LNCAP (cell line): ENCODE results near the gene MBP.

Experiments used
- TF ChIP-seq, protein P1 (sequence below): fragments of 450-650 bp; IDR thresholded peaks from 2 replicates; pipeline ENCODE4 v1.5.1; 2017; ENCODE audit warnings: mild to moderate bottlenecking

The MBP gene

DNA sequence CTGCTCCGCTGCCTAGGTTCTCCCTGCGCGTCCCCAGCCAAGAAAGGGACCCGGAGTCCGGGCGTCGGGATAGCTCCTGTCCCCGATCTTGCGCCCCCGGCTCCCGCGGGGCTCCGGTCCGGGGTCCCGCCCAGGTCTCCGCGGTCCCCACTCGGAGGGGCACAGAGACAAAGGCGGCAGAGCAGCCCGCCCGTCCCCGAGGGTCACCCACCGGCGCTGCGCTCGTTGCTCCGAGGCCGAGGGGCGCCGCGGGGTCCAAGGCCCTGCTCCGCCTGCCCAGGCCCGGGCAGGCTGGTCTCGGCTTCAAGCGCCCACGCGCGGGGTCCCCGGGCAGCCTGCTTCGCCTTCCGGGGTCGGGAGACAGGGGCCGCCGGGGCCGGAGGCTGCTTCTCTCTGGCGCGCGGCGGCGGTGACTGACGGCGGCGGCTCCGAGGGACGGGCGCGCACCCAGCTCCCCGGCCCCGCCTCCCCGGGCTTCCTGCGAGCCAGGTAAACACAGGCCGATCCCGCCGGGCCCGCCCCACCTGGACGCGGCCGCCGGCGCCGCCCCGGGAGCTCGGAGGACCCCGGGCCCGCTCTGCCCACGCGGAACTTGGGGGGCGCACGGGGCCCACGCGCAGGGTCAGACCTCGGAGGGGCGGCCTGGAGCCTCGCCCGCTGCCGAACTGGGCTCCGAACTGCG lies at the start of gene MBP:
Gene MBP (minus strand): TSS at position 415 of the 682 bp plus-strand sequence. CDS start 27,522 bp downstream, outside the sequence.
- TF ChIP-seq, protein P1, sequence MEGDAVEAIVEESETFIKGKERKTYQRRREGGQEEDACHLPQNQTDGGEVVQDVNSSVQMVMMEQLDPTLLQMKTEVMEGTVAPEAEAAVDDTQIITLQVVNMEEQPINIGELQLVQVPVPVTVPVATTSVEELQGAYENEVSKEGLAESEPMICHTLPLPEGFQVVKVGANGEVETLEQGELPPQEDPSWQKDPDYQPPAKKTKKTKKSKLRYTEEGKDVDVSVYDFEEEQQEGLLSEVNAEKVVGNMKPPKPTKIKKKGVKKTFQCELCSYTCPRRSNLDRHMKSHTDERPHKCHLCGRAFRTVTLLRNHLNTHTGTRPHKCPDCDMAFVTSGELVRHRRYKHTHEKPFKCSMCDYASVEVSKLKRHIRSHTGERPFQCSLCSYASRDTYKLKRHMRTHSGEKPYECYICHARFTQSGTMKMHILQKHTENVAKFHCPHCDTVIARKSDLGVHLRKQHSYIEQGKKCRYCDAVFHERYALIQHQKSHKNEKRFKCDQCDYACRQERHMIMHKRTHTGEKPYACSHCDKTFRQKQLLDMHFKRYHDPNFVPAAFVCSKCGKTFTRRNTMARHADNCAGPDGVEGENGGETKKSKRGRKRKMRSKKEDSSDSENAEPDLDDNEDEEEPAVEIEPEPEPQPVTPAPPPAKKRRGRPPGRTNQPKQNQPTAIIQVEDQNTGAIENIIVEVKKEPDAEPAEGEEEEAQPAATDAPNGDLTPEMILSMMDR: no peak

DNA sequence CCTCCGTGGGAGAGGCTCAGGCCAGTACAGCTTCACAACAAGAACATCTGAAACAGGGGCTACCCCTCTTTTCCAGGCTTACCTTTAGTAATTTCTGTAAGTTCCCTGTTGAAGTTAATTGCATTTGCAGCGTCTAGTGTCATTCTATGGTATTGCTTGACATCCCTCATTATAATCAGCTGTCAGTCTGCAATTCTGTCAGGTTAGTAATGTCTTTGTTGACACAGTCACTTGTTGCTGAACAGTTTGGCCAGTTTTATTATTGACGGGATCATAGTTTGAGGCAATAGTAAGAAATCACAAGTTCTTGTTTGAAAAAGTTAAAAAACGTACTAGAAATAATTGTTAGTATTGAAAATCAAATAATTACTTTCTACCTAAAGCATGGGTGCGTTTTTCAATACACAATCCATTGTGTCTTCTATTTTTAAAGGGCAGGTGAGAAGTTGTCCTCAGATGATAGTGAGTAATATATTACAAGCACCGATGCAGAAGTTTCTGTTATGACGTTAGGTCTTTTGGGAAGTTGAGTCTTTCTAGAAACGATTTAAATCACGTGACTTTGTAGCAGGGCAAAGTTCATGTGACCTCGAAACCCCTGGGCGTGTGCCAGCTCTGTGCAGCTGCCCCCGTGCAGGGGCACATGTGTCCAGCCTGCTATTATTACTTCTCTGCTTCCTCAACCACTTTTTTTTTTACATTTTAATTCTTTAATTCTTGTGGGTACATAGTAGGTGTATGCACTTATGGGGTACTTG lies 49.5 kb upstream of the MBP start:
- TF ChIP-seq, protein P1: no peak

DNA sequence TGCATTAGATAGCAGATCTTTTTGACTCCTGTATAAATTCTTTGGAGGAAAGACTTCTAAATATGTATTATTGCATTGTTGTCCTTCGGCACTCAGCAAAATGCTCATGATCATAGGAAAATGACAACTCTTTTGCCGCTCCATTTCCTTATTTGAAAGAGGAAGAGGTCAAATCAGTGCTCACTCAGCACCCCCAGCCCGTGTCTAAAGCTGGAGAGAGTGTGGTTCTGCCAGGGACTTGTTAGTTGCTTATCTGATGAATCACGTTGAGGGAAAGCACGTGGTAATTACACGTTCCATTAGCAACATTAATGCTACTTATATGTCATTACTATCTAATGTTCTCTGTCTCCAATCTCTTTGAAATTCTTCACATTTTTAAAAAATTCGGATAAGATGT lies 46.0 kb upstream of the MBP start:
- TF ChIP-seq, protein P1: no peak

- TF ChIP-seq, protein P1: no peak
These were observed 44.4 kb upstream of the MBP start for GRCh38 chr18:77177009-77177408.

- TF ChIP-seq, protein P1: no peak
These were observed 40.9 kb upstream of the MBP start for GRCh38 chr18:77173275-77174030.

- TF ChIP-seq, protein P1: no peak
These were observed 38.4 kb upstream of the MBP start for GRCh38 chr18:77170890-77171410.

- TF ChIP-seq, protein P1: no peak
These were observed 36.3 kb upstream of the MBP start for GRCh38 chr18:77168811-77169311.
